Measurements from ENCODE around the gene CD200R1. TPM values are rescaled to one million over a fixed set of nuclear protein-coding genes. Genes with fewer than 3 reads are reported as not detected.

CD200R1 gene
- total and polyA plus RNA-seq, 2 donors (not counting 1 experiment from before 2014, with no cell fraction given): 3.6 to 3.7 TPM

DNA sequence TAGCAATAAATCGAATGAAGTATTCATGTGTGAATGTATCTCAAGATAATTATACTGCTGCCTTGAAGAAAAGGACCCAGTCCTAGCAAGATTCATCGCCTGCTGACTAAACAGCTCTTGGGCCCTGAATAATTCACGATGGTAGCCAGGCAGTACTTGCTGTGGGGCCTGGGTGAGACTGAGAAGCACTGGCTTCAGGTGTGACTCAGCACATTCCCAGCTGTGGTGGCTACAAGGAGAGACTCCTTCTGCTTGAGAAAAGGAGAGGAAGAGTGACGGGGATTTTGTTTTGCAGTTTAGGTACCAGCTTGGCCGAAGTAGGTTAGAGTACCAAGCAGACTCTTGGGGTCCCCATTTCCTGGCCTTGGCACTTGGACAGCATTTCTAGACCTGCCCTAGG lies 80.6 kb downstream of the CD200R1 start:
- DNase-seq: no peak
- H3K9me3 Mint-ChIP-seq (ENCODE audit: insufficient read depth): no peaks in the 10 kb centered on the region
- H3K27me3 Mint-ChIP-seq: no peaks in the 10 kb centered on the region
- no peaks in the 10 kb centered on the region for H3K36me3 ChIP-seq (replicated peaks in 1 of 2; ENCODE audit: control extremely low read depth in 1 of 2, control insufficient read depth in 1 of 2, extremely low read depth in 1 of 2, insufficient read depth in 2 of 2, low read length in 1 of 2)
- no peaks in the 10 kb centered on the region for H3K27me3 ChIP-seq (replicated peaks in 1 of 4; ENCODE audit: control extremely low read depth in 1 of 4, control insufficient read depth in 3 of 4, insufficient read depth in 4 of 4, low read length in 3 of 4)
- H3K79me2 ChIP-seq (ENCODE audit: control insufficient read depth, insufficient read depth, low read length): no peaks in the 10 kb centered on the region
- H4K20me1 ChIP-seq (ENCODE audit: control insufficient read depth, insufficient read depth, low read length, poor library complexity, severe bottlenecking): no peaks in the 10 kb centered on the region
- no peak overlapping the region for H3K4me3 ChIP-seq (ENCODE audit: control extremely low read depth in 1 of 5, extremely low read depth in 1 of 5, insufficient read depth in 1 of 5, low read depth in 2 of 5, low read length in 4 of 5)
- intact Hi-C loops (cut with micrococcal nuclease): loop anchor here (2.0 kb wide), 1 partner anchor 15 kb away; no protein-coding TSS in a partner anchor
- no peaks in the 10 kb centered on the region for H3K9me3 ChIP-seq (ENCODE audit: control extremely low read depth in 1 of 3, control insufficient read depth in 2 of 3, insufficient read depth in 1 of 3, low read length in 2 of 3)
- H2AFZ ChIP-seq (ENCODE audit: insufficient read depth, low read depth, low read length, poor library complexity, severe bottlenecking): no peak overlapping the region
- H3K4me1 ChIP-seq (ENCODE audit: control insufficient read depth in 2 of 2, insufficient read depth in 2 of 2, low read length in 2 of 2): peaks cover 4 to 5% of the 10 kb centered on the region in 2 donors
- ChIA-PET CTCF (interaction anchor here (0.6 kb wide), 1 partner anchor 9 kb away, joined by 3 read pairs; no protein-coding TSS in a partner anchor), POLR2A (no interaction called here)
- no peak for ATAC-seq (ENCODE audit: low read depth)
- H3K4me3 Mint-ChIP-seq: no peak overlapping the region
- no peak overlapping the region for H3K9ac ChIP-seq (ENCODE audit: low read length)
- no peak overlapping the region for H3K27ac Mint-ChIP-seq
- no peak overlapping the region for H3K27ac ChIP-seq (ENCODE audit: low read length in 2 of 2)
- 79% methylated on average over 4 of the region's 5 CpGs for WGBS (ENCODE audit: insufficient coverage)
- H3K4me2 ChIP-seq (replicated peaks; ENCODE audit: low read depth, low read length, poor library complexity, severe bottlenecking): no peak overlapping the region
- TF ChIP-seq EZH2 (IDR thresholded peaks at IDR 0.05; ENCODE audit: borderline replicate concordance, insufficient read depth, low read depth, low read length, poor library complexity, severe bottlenecking): no peak
- TF ChIP-seq, protein P1, sequence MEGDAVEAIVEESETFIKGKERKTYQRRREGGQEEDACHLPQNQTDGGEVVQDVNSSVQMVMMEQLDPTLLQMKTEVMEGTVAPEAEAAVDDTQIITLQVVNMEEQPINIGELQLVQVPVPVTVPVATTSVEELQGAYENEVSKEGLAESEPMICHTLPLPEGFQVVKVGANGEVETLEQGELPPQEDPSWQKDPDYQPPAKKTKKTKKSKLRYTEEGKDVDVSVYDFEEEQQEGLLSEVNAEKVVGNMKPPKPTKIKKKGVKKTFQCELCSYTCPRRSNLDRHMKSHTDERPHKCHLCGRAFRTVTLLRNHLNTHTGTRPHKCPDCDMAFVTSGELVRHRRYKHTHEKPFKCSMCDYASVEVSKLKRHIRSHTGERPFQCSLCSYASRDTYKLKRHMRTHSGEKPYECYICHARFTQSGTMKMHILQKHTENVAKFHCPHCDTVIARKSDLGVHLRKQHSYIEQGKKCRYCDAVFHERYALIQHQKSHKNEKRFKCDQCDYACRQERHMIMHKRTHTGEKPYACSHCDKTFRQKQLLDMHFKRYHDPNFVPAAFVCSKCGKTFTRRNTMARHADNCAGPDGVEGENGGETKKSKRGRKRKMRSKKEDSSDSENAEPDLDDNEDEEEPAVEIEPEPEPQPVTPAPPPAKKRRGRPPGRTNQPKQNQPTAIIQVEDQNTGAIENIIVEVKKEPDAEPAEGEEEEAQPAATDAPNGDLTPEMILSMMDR (IDR thresholded peaks at IDR 0.05): no peak
- H3K4me1 Mint-ChIP-seq: peaks cover 8% of the 10 kb centered on the region

DNA sequence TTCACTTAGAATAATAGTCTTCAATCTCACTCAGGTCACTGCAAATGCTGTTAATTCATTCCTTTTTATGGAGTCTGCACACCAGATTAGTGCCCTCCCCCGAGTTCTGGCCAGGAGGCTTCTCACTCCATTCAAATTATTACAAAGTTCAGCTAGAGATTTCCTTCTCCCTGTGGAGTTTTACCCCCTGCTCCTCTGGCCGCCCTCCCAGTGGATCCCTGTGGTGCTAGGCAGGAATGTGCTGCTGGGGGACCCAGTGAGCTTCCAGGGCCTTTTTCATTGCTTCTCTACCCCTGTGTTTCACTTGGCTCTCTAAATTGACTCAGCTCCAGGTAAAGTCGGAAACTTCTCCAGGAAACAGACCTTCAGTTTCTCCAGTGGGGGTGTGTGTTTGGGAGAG lies 85.5 kb downstream of the CD200R1 start:
- no peak overlapping the region for H3K27ac ChIP-seq (ENCODE audit: low read length in 2 of 2)
- no peaks in the 10 kb centered on the region for H4K20me1 ChIP-seq (ENCODE audit: control insufficient read depth, insufficient read depth, low read length, poor library complexity, severe bottlenecking)
- WGBS (ENCODE audit: insufficient coverage): 67% methylated on average over 1 of the region's 3 CpGs
- H3K4me3 ChIP-seq (ENCODE audit: control extremely low read depth in 1 of 5, extremely low read depth in 1 of 5, insufficient read depth in 1 of 5, low read depth in 2 of 5, low read length in 4 of 5): no peak overlapping the region
- H3K4me1 ChIP-seq (ENCODE audit: control insufficient read depth in 2 of 2, insufficient read depth in 2 of 2, low read length in 2 of 2): peaks cover 12 to 14% of the 10 kb centered on the region in 2 donors
- TF ChIP-seq, protein P1 (IDR thresholded peaks at IDR 0.05): no peak
- TF ChIP-seq EZH2 (IDR thresholded peaks at IDR 0.05; ENCODE audit: borderline replicate concordance, insufficient read depth, low read depth, low read length, poor library complexity, severe bottlenecking): no peak
- H3K4me1 Mint-ChIP-seq: peaks cover 23% of the 10 kb centered on the region
- peak overlapping the region; percentile 69 for H3K4me3 Mint-ChIP-seq
- no peak overlapping the region for H3K4me2 ChIP-seq (replicated peaks; ENCODE audit: low read depth, low read length, poor library complexity, severe bottlenecking)
- intact Hi-C loops (cut with micrococcal nuclease): no loop called here
- H3K27me3 ChIP-seq (replicated peaks in 1 of 4; ENCODE audit: control extremely low read depth in 1 of 4, control insufficient read depth in 3 of 4, insufficient read depth in 4 of 4, low read length in 3 of 4): no peaks in the 10 kb centered on the region
- ChIA-PET POLR2A (no interaction called here), CTCF (interaction anchor here (0.8 kb wide), 1 partner anchor 11 kb away, joined by 3 read pairs; no protein-coding TSS in a partner anchor)
- H3K27me3 Mint-ChIP-seq: no peaks in the 10 kb centered on the region
- DNase-seq (no peak), ATAC-seq (ENCODE audit: low read depth) (no peak)
- no peaks in the 10 kb centered on the region for H3K36me3 ChIP-seq (replicated peaks in 1 of 2; ENCODE audit: control extremely low read depth in 1 of 2, control insufficient read depth in 1 of 2, extremely low read depth in 1 of 2, insufficient read depth in 2 of 2, low read length in 1 of 2)
- H2AFZ ChIP-seq (ENCODE audit: insufficient read depth, low read depth, low read length, poor library complexity, severe bottlenecking): no peak overlapping the region
- H3K27ac Mint-ChIP-seq: no peak overlapping the region
- no peaks in the 10 kb centered on the region for H3K9me3 Mint-ChIP-seq (ENCODE audit: insufficient read depth)
- no peak overlapping the region for H3K9ac ChIP-seq (ENCODE audit: low read length)
- peaks cover 0 to 4% (median 0%) of the 10 kb centered on the region in 3 donors for H3K9me3 ChIP-seq (ENCODE audit: control extremely low read depth in 1 of 3, control insufficient read depth in 2 of 3, insufficient read depth in 1 of 3, low read length in 2 of 3)
- H3K79me2 ChIP-seq (ENCODE audit: control insufficient read depth, insufficient read depth, low read length): no peaks in the 10 kb centered on the region
